GM23338 (cell line): Measurements from ENCODE around the gene KLHL6. TPM values are rescaled to one million over a fixed set of nuclear protein-coding genes. Genes with fewer than 3 reads are reported as not detected.
A peak's percentile ranks its signal among the peaks of the same experiment; 100 is the strongest.

Experiments used
- ATAC-seq: fragments of 200-7000 bp; cut with Tn5 transposase; 3 replicates; pipeline ENCODE4 v1.9.1; 2020
- DNase-seq: peaks from one replicate; pipeline ENCODE4 v3.0.0-alpha.2; 2015; ENCODE audit warnings: low spot score
- H2AFZ ChIP-seq: fragments of 200-600 bp; sonication (generic); 2 replicates; pipeline ENCODE4 v1.8.0; 2016; ENCODE audit warnings: antibody characterized with exemption, mild to moderate bottlenecking, moderate library complexity
- H3F3A ChIP-seq: fragments of 200-600 bp; sonication (generic); replicated peaks from 2 replicates; pipeline ENCODE4 v1.8.0; 2017; ENCODE audit warnings: antibody characterized with exemption, mixed run types, low read depth
- H3K27ac ChIP-seq: fragments of 200-600 bp; sonication (generic); 2 replicates; pipeline ENCODE4 v1.6.1; 2016; ENCODE audit warnings: low read depth
- H3K27me3 ChIP-seq: fragments of 200-600 bp; sonication (generic); 2 replicates; pipeline ENCODE4 v1.8.0; 2016; ENCODE audit warnings: mild to moderate bottlenecking, mixed run types, moderate library complexity; ENCODE audit not compliant: insufficient read depth
- H3K36me3 ChIP-seq: fragments of 200-600 bp; sonication (generic); 2 replicates; pipeline ENCODE4 v1.8.0; 2016; ENCODE audit warnings: mild to moderate bottlenecking; ENCODE audit not compliant: insufficient read depth
- H3K4me1 ChIP-seq: fragments of 200-600 bp; sonication (generic); 2 replicates; pipeline ENCODE4 v1.8.0; 2016; ENCODE audit warnings: mild to moderate bottlenecking, moderate library complexity; ENCODE audit not compliant: insufficient read depth
- H3K4me2 ChIP-seq: fragments of 200-600 bp; sonication (generic); 2 replicates; pipeline ENCODE4 v1.7.1; 2017; ENCODE audit warnings: mixed run types
- H3K4me3 ChIP-seq: fragments of 200-600 bp; sonication (generic); 2 replicates; pipeline ENCODE4 v1.6.1; 2016; ENCODE audit warnings: mixed run types
- H3K79me2 ChIP-seq: fragments of 200-600 bp; sonication (generic); replicated peaks from 2 replicates; pipeline ENCODE4 v1.8.0; 2017; ENCODE audit warnings: mild to moderate bottlenecking; ENCODE audit not compliant: insufficient read depth
- H3K9me2 ChIP-seq: fragments of 200-600 bp; sonication (generic); 2 replicates; pipeline ENCODE4 v1.8.0; 2017; ENCODE audit not compliant: insufficient read depth
- H4K20me1 ChIP-seq: fragments of 200-600 bp; sonication (generic); replicated peaks from 2 replicates; pipeline ENCODE4 v1.8.0; 2017; ENCODE audit warnings: mild to moderate bottlenecking; ENCODE audit not compliant: insufficient read depth
- H3K27ac Mint-ChIP-seq: 2 replicates; pipeline ENCODE4 v1.8.0; 2020; ENCODE audit warnings: inconsistent platforms, mild to moderate bottlenecking, moderate library complexity, mixed read lengths
- H3K27me3 Mint-ChIP-seq: 3 replicates; pipeline ENCODE4 v1.8.0; 2022; ENCODE audit warnings: low read depth, mild to moderate bottlenecking, moderate library complexity, mixed read lengths, inconsistent platforms; ENCODE audit not compliant: insufficient read depth, poor library complexity
- H3K36me3 Mint-ChIP-seq: 3 replicates; pipeline ENCODE4 v1.8.0; 2021; ENCODE audit warnings: low read depth, mild to moderate bottlenecking, inconsistent platforms, moderate library complexity, mixed read lengths
- H3K4me1 Mint-ChIP-seq: 3 replicates; pipeline ENCODE4 v1.8.0; 2020; ENCODE audit warnings: mild to moderate bottlenecking, inconsistent platforms, mixed read lengths
- H3K4me3 Mint-ChIP-seq: 3 replicates; pipeline ENCODE4 v1.8.0; 2021; ENCODE audit warnings: moderate library complexity, mild to moderate bottlenecking, inconsistent platforms, mixed read lengths
- H3K9me3 Mint-ChIP-seq: 3 replicates; pipeline ENCODE4 v1.8.0; 2020; ENCODE audit warnings: moderate library complexity, mild to moderate bottlenecking, inconsistent platforms, mixed read lengths
- ETS1 ChIP-seq: IDR thresholded peaks from 2 replicates; pipeline ENCODE4 v1.6.1; 2016; ENCODE audit warnings: antibody characterized with exemption
- EZH2 ChIP-seq: fragments of 200-600 bp; sonication (generic); IDR thresholded peaks from one replicate; pipeline ENCODE4 v1.8.0; 2017; ENCODE audit warnings: antibody characterized with exemption, mild to moderate bottlenecking, low read depth; ENCODE audit not compliant: unreplicated experiment
- POLR2AphosphoS5 ChIP-seq: IDR thresholded peaks from 2 replicates; pipeline ENCODE4 v1.6.1; 2016; ENCODE audit warnings: antibody characterized with exemption, low read depth
- STAT1 ChIP-seq: IDR thresholded peaks from one replicate; pipeline ENCODE4 v1.6.1; 2016; ENCODE audit warnings: antibody characterized with exemption; ENCODE audit not compliant: unreplicated experiment
- ZNF331 ChIP-seq: fragments of 250-450 bp; sonication (Bioruptor Pico); IDR thresholded peaks from 2 replicates; pipeline ENCODE4 v1.5.0; 2020; ENCODE audit warnings: low read depth, mild to moderate bottlenecking, moderate library complexity
- ZNF462 ChIP-seq: fragments of 250-450 bp; sonication (Bioruptor Pico); IDR thresholded peaks from 2 replicates; pipeline ENCODE4 v1.5.0; 2020; ENCODE audit warnings: mild to moderate bottlenecking, moderate library complexity
- polyA plus RNA-seq: library from polyadenylated mRNA; unstranded; fragments of >200 nt; fragmentation: Nextera tagmentation; extraction: Ambion mirVana; gene quantifications from 2 replicates; pipeline ENCODE4 v1.2.1, GENCODE V29; 2016
- total RNA-seq: library from RNA; depleted of rRNA; stranded (reverse); fragments of >200 nt; shearing (Covaris generic); gene quantifications from 2 replicates; pipeline ENCODE4 v1.2.3, GENCODE V29; 2014
- TF ChIP-seq, protein P1 (sequence below), 2 experiments: fragments of 200-600 bp in 1 of 2; sonication (generic) in 1 of 2; conservative IDR thresholded peaks; 2 replicates each; pipeline versions ENCODE4 v1.5.1 to v1.6.1; 2016 to 2017; ENCODE audit warnings: antibody characterized with exemption in 2 of 2, low read depth in 2 of 2, mild to moderate bottlenecking in 2 of 2, moderate library complexity in 1 of 2

Gene KLHL6
- total and polyA plus RNA-seq, 2 experiments from 2014 or later = not detected

- no peaks in the 10 kb centered on the region for H3K36me3 Mint-ChIP-seq
- H3K4me3 ChIP-seq = no peak overlapping the region
- H2AFZ ChIP-seq = peak overlapping the region; percentile 80
- H3K4me1 ChIP-seq = peaks cover 10% of the 10 kb centered on the region
- H3K4me1 Mint-ChIP-seq = peaks cover 9% of the 10 kb centered on the region; the same call in 2 of the 3 replicates
- H3K27ac Mint-ChIP-seq = no peak overlapping the region
- no peak overlapping the region for H3K4me2 ChIP-seq
- no peaks in the 10 kb centered on the region for H3K36me3 ChIP-seq
- H3K79me2 ChIP-seq = no peaks in the 10 kb centered on the region
- peak; percentile 53 for DNase-seq
- H4K20me1 ChIP-seq = no peaks in the 10 kb centered on the region
- H3K27ac ChIP-seq = no peak overlapping the region
- no peaks in the 10 kb centered on the region for H3F3A ChIP-seq
- ATAC-seq = peak; percentile 77
- no peak overlapping the region for H3K4me3 Mint-ChIP-seq
- H3K9me3 Mint-ChIP-seq = no peaks in the 10 kb centered on the region
- peaks cover 4% of the 10 kb centered on the region; the same call in 1 of the 2 replicates for H3K9me2 ChIP-seq
- no peak for TF ChIP-seq STAT1
- TF ChIP-seq, protein P1, sequence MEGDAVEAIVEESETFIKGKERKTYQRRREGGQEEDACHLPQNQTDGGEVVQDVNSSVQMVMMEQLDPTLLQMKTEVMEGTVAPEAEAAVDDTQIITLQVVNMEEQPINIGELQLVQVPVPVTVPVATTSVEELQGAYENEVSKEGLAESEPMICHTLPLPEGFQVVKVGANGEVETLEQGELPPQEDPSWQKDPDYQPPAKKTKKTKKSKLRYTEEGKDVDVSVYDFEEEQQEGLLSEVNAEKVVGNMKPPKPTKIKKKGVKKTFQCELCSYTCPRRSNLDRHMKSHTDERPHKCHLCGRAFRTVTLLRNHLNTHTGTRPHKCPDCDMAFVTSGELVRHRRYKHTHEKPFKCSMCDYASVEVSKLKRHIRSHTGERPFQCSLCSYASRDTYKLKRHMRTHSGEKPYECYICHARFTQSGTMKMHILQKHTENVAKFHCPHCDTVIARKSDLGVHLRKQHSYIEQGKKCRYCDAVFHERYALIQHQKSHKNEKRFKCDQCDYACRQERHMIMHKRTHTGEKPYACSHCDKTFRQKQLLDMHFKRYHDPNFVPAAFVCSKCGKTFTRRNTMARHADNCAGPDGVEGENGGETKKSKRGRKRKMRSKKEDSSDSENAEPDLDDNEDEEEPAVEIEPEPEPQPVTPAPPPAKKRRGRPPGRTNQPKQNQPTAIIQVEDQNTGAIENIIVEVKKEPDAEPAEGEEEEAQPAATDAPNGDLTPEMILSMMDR (conservative IDR thresholded peaks at IDR 0.05; ENCODE audit: low read depth in 2 of 2) = peak; percentile 29 to 72; a peak in 3 of 4 replicates
- peaks cover 6% of the 10 kb centered on the region for H3K27me3 Mint-ChIP-seq
- H3K27me3 ChIP-seq = no peaks in the 10 kb centered on the region
These were observed 5.1 kb upstream of the KLHL6 start for GRCh38 chr3:183560607-183561006.

GRCh38 chr3:183558495-183558894, 3.0 kb upstream of the KLHL6 start:
- Histone ChIP-seq H2AFZ (no peak overlapping the region), H3F3A (no peaks in the 10 kb centered on the region), H3K27ac (no peak overlapping the region), H3K4me3 (no peak overlapping the region), H3K4me1 (peaks cover 9% of the 10 kb centered on the region), H3K36me3 (no peaks in the 10 kb centered on the region), H3K27me3 (no peaks in the 10 kb centered on the region), H3K9me2 (no peaks in the 10 kb centered on the region), H4K20me1 (no peaks in the 10 kb centered on the region), H3K79me2 (no peaks in the 10 kb centered on the region), H3K4me2 (no peak overlapping the region)
- ATAC-seq (no peak), DNase-seq (no peak)
- Mint-ChIP-seq H3K9me3 (no peaks in the 10 kb centered on the region), H3K27me3 (no peaks in the 10 kb centered on the region), H3K4me1 (peaks cover 18% of the 10 kb centered on the region), H3K36me3 (no peaks in the 10 kb centered on the region), H3K4me3 (no peak overlapping the region), H3K27ac (no peak overlapping the region)
- TF ChIP-seq EZH2 (no peak), POLR2AphosphoS5 (no peak), ZNF331 (CRISPR knock-in tag) (no peak), ZNF462 (no peak), ETS1 (no peak), STAT1 (no peak)
